ENCODE results near the gene UBE2Q2.

DNA sequence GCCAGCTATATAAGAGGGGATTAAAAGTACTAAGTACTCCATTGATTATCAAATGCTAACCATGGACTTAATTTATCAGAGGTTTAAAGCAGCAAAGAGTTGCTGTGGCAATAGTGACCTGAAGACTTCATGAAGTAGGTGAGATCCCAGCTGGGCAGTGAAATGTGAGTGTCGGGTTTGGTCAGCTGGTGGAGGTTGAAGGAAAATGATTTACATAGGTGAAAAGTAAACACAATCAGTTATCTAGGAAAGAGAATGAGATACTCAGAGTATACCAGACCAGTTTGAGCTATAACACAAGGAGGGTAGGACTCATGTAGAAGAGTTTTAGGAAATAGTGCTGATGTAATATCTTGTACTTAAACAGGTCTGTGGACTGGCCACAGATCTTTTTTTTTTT is 43.9 kb downstream of the UBE2Q2 start:
- TF ChIP-seq, protein P1, sequence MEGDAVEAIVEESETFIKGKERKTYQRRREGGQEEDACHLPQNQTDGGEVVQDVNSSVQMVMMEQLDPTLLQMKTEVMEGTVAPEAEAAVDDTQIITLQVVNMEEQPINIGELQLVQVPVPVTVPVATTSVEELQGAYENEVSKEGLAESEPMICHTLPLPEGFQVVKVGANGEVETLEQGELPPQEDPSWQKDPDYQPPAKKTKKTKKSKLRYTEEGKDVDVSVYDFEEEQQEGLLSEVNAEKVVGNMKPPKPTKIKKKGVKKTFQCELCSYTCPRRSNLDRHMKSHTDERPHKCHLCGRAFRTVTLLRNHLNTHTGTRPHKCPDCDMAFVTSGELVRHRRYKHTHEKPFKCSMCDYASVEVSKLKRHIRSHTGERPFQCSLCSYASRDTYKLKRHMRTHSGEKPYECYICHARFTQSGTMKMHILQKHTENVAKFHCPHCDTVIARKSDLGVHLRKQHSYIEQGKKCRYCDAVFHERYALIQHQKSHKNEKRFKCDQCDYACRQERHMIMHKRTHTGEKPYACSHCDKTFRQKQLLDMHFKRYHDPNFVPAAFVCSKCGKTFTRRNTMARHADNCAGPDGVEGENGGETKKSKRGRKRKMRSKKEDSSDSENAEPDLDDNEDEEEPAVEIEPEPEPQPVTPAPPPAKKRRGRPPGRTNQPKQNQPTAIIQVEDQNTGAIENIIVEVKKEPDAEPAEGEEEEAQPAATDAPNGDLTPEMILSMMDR (IDR thresholded peaks at IDR 0.05; ENCODE audit: insufficient read depth, low read depth, low read length): no peak
- no peak for TF ChIP-seq EZH2 (IDR thresholded peaks at IDR 0.05; ENCODE audit: insufficient read depth, low read length)

All from astrocyte (in vitro differentiated cells and primary cell).